Measurements from ENCODE around the gene ZFP90. TPM values are rescaled to one million over a fixed set of nuclear protein-coding genes. Genes with fewer than 3 reads are reported as not detected.

Gene ZFP90
- total RNA-seq, 2 experiments from 2014 or later = 35.2 to 36.5 TPM

DNA sequence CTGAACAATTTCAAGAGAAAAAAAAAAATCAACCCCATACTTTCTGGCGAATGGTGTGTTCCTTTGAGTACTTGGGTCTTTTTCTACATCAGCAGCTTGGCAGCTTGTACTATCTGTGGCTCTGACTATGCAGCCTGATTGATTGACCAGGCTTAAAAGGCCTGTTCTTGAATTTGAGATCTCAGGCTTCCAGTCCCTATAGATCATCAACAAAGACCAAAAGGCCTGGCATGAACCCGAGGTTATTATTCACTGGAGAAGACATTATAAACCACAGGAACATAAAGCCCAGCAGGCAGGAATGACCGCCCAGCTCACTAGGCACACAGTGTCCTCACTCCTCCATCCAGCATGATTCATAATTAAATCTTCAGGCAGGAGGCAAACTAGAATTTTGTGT, 73.9 kb downstream of the ZFP90 start:
- Mint-ChIP-seq H3K27ac (no peak overlapping the region), H3K27me3 (no peaks in the 10 kb centered on the region), H3K4me3 (no peak overlapping the region), H3K4me1 (no peaks in the 10 kb centered on the region), H3K9me3 (peaks cover 12% of the 10 kb centered on the region), H3K36me3 (ENCODE audit: low read depth) (no peaks in the 10 kb centered on the region)
- DNase-seq = no peak
- CTCF ChIA-PET = no interaction called here
- POLR2A ChIA-PET = no interaction called here

DNA sequence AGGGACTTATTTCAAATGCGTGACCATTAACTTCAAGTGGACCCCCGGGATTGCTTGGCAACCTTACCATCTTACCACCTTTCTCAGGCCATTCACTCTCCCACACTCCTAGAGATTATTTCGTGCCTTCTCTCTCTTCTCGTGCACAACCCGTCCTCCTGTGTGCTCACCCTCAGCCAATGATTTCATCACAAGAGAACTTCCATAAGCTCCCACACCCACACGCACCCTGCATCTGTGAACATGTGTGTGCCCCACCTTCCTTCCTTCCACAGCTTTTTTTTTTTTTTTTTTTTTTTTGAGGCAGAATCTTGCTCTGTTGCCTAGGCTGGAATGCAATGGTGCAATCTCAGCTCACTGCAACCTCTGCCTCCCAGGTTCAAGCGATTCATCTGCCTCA, 78.6 kb downstream of the ZFP90 start:
- Mint-ChIP-seq H3K27ac (no peak overlapping the region), H3K9me3 (peaks cover 7% of the 10 kb centered on the region), H3K36me3 (ENCODE audit: low read depth) (no peaks in the 10 kb centered on the region), H3K4me3 (no peak overlapping the region), H3K27me3 (no peaks in the 10 kb centered on the region), H3K4me1 (no peaks in the 10 kb centered on the region)
- CTCF ChIA-PET = no interaction called here
- DNase-seq = no peak
- POLR2A ChIA-PET = no interaction called here

Other genes with a start within 250 kb of the ZFP90 start
- 10 to 100 TPM; 30.4 to 31.2 TPM for gene SLC7A6OS, start 228.3 kb upstream of the ZFP90 start, total RNA-seq
- gene PRMT7, start 228.3 kb upstream of the ZFP90 start, total RNA-seq = 10 to 100 TPM; 50.4 to 52.2 TPM
- under 1 TPM; 0.38 to 0.53 TPM for gene SMPD3, start 90.8 kb upstream of the ZFP90 start, total RNA-seq
- under 1 TPM; 0.15 to 0.33 TPM for gene CDH3, start 106.0 kb downstream of the ZFP90 start, total RNA-seq
- gene CDH1, start 198.0 kb downstream of the ZFP90 start, total RNA-seq = under 1 TPM; 0.18 to 0.20 TPM

Measured in activated CD4-positive, alpha-beta memory T cell treated with anti-CD3 and anti-CD28 coated beads, Interleukin-2, amount 10 ng/mL, durations not matched to agents 7 days and 5 days (primary cell).